Astrocyte (in vitro differentiated cells and primary cell): Measurements from ENCODE around the gene PELI2. TPM values are rescaled to one million over a fixed set of nuclear protein-coding genes. Genes with fewer than 3 reads are reported as not detected.

ENCODE experiments used
- DNase-seq: peaks from one replicate; pipeline ENCODE4 v3.0.0-alpha.2; 2010; ENCODE audit warnings: low read depth
- FAIRE-seq: peaks from 2 replicates; lab custom pipeline; 2011; peaks lifted over from hg19 to GRCh38; lab: Jason Lieb, UNC
- H2AFZ ChIP-seq: 2 replicates; pipeline ENCODE4 v1.6.0; 2012; ENCODE audit warnings: low read depth, low read length, inconsistent platforms
- H3K27ac ChIP-seq: 2 replicates; pipeline ENCODE4 v1.5.1; 2011; ENCODE audit warnings: low read depth, low read length, inconsistent platforms
- H3K27me3 ChIP-seq: 2 replicates; pipeline ENCODE4 v1.6.0; 2011; ENCODE audit warnings: low read length, inconsistent platforms; ENCODE audit not compliant: insufficient read depth
- H3K36me3 ChIP-seq: 2 replicates; pipeline ENCODE4 v1.5.1; 2011; ENCODE audit warnings: low read length, inconsistent platforms; ENCODE audit not compliant: insufficient read depth
- H3K4me1 ChIP-seq: 2 replicates; pipeline ENCODE4 v1.5.1; 2011; ENCODE audit warnings: low read length, inconsistent platforms; ENCODE audit not compliant: insufficient read depth
- H3K4me2 ChIP-seq: 2 replicates; pipeline ENCODE4 v1.6.0; 2012; ENCODE audit warnings: low read length, inconsistent platforms
- H3K4me3 ChIP-seq: 2 replicates; pipeline ENCODE4 v1.5.1; 2011; ENCODE audit warnings: low read depth, mild to moderate bottlenecking, low read length, inconsistent platforms; ENCODE audit not compliant: insufficient read depth
- H3K79me2 ChIP-seq: 2 replicates; pipeline ENCODE4 v1.6.0; 2012; ENCODE audit warnings: mild to moderate bottlenecking, low read length, inconsistent platforms; ENCODE audit not compliant: insufficient read depth
- H3K9ac ChIP-seq: 2 replicates; pipeline ENCODE4 v1.6.0; 2012; ENCODE audit warnings: mild to moderate bottlenecking, low read length, inconsistent platforms
- H3K9me3 ChIP-seq: 2 replicates; pipeline ENCODE4 v1.5.1; 2012; ENCODE audit warnings: low read depth, mild to moderate bottlenecking, low read length, inconsistent platforms; ENCODE audit not compliant: insufficient read depth
- H4K20me1 ChIP-seq: 2 replicates; pipeline ENCODE4 v1.6.0; 2012; ENCODE audit warnings: low read length, inconsistent platforms; ENCODE audit not compliant: insufficient read depth
- H3K27ac Mint-ChIP-seq: one replicate; pipeline ENCODE4 v1.8.0; 2021; ENCODE audit warnings: mild to moderate bottlenecking, mixed read lengths; ENCODE audit not compliant: unreplicated experiment
- H3K27me3 Mint-ChIP-seq: one replicate; pipeline ENCODE4 v1.8.0; 2021; ENCODE audit warnings: low read depth, mixed read lengths; ENCODE audit not compliant: unreplicated experiment
- H3K36me3 Mint-ChIP-seq: one replicate; pipeline ENCODE4 v1.8.0; 2021; ENCODE audit warnings: low read depth, mixed read lengths; ENCODE audit not compliant: unreplicated experiment
- H3K4me1 Mint-ChIP-seq: one replicate; pipeline ENCODE4 v1.8.0; 2021; ENCODE audit warnings: low read depth, mixed read lengths; ENCODE audit not compliant: unreplicated experiment
- H3K4me3 Mint-ChIP-seq: one replicate; pipeline ENCODE4 v1.8.0; 2021; ENCODE audit warnings: mild to moderate bottlenecking, moderate library complexity, mixed read lengths; ENCODE audit not compliant: unreplicated experiment
- H3K9me3 Mint-ChIP-seq: one replicate; pipeline ENCODE4 v1.8.0; 2021; ENCODE audit warnings: mild to moderate bottlenecking, mixed read lengths; ENCODE audit not compliant: unreplicated experiment
- CTCF ChIP-seq: IDR thresholded peaks from 2 replicates; pipeline ENCODE4 v1.5.1; 2011; ENCODE audit warnings: low read depth, mild to moderate bottlenecking, inconsistent platforms, low read length, moderate library complexity; ENCODE audit not compliant: insufficient read depth
- EZH2 ChIP-seq: IDR thresholded peaks from 2 replicates; pipeline ENCODE4 v1.6.1; 2012; ENCODE audit warnings: mild to moderate bottlenecking, low read length, inconsistent platforms; ENCODE audit not compliant: insufficient read depth
- total RNA-seq: library from RNA; stranded (reverse); gene quantifications from 2 replicates; pipeline ENCODE4 v1.2.1, GENCODE V29; 2021

PELI2 gene
- total RNA-seq, 1 donor from 2014 or later, result 5.3 TPM

DNA sequence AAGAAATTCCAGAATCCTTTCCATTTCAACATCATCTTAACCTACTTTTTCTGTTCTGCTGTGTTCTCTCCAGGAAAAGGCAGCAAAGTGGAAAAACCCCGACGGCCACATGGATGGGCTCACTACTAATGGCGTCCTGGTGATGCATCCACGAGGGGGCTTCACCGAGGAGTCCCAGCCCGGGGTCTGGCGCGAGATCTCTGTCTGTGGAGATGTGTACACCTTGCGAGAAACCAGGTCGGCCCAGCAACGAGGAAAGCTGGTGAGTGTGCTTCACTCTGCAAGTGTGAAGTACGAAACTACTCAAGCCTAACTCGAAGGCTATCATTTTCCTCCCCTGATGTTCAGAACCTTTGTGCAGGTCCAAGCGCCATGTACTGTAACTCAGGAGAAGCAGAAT, 172.0 kb downstream of the PELI2 start:
- H3K27me3 Mint-ChIP-seq, result peaks cover 5% of the 10 kb centered on the region
- peaks cover 4% of the 10 kb centered on the region for H3K36me3 Mint-ChIP-seq
- FAIRE-seq, result no peak
- Histone ChIP-seq H3K79me2 (no peaks in the 10 kb centered on the region), H3K9me3 (no peaks in the 10 kb centered on the region), H3K27ac (no peak overlapping the region), H4K20me1 (no peaks in the 10 kb centered on the region), H3K4me1 (no peaks in the 10 kb centered on the region), H3K9ac (no peak overlapping the region), H3K4me2 (no peak overlapping the region), H3K4me3 (no peak overlapping the region), H2AFZ (no peak overlapping the region), H3K36me3 (no peaks in the 10 kb centered on the region), H3K27me3 (no peaks in the 10 kb centered on the region)
- no peak overlapping the region for H3K4me3 Mint-ChIP-seq
- no peaks in the 10 kb centered on the region for H3K9me3 Mint-ChIP-seq
- DNase-seq, result no peak
- H3K27ac Mint-ChIP-seq, result no peak overlapping the region
- no peak for TF ChIP-seq CTCF
- H3K4me1 Mint-ChIP-seq, result peaks cover 6% of the 10 kb centered on the region

DNA sequence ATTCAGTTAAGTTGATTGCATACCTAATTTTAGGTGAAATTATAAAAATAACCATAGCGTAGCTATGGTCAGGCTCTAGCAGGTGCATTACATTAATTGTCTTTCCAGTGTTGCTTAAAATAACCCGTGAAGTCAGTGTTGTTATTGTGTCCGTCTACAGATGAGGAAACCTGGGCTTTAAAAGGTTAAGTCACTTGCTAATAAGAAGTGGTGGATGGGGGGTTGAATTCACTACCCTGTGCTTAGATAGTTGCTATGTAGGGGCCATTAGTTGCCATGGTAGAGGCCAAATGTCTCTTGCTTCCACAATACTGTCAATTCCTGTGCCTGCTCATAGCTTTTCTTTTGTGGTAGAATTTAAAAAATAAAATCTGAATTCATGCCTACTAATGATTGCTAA, 174.8 kb downstream of the PELI2 start:
- Histone ChIP-seq H3K9me3 (no peaks in the 10 kb centered on the region), H4K20me1 (no peaks in the 10 kb centered on the region), H2AFZ (no peak overlapping the region), H3K4me2 (no peak overlapping the region), H3K4me3 (no peak overlapping the region), H3K27me3 (no peaks in the 10 kb centered on the region), H3K79me2 (no peaks in the 10 kb centered on the region), H3K9ac (no peak overlapping the region), H3K36me3 (no peaks in the 10 kb centered on the region), H3K27ac (no peak overlapping the region), H3K4me1 (no peaks in the 10 kb centered on the region)
- H3K27ac Mint-ChIP-seq, result peak overlapping the region; percentile 62
- peaks cover 9% of the 10 kb centered on the region for H3K36me3 Mint-ChIP-seq
- H3K9me3 Mint-ChIP-seq, result peaks cover 1% of the 10 kb centered on the region
- TF ChIP-seq EZH2, result no peak
- no peak for TF ChIP-seq CTCF
- peaks cover 5% of the 10 kb centered on the region for H3K27me3 Mint-ChIP-seq
- no peak overlapping the region for H3K4me3 Mint-ChIP-seq
- H3K4me1 Mint-ChIP-seq, result peaks cover 6% of the 10 kb centered on the region
- no peak for FAIRE-seq
- DNase-seq, result no peak

DNA sequence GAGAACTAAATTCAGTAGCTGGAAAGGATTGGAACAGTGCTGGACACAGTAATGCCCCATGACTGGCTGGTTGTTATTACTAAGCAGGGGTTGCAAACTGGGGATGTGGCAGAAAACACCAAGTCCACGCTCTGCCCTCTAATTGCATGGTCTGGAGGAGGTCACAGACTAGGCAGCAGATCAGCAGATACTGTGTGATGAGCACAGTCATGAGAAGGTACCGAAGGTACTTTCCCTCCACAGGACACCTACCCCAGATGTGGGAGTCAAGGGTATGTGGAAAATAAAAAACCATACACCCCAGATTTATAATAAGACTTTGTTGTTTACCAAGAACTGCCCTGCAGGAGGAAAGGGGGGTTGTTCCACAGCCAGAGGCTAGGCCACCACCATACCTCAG, 175.3 kb downstream of the PELI2 start:
- Mint-ChIP-seq H3K27ac (no peak overlapping the region), H3K4me1 (peaks cover 6% of the 10 kb centered on the region), H3K27me3 (peaks cover 5% of the 10 kb centered on the region), H3K36me3 (peaks cover 9% of the 10 kb centered on the region), H3K9me3 (peaks cover 1% of the 10 kb centered on the region), H3K4me3 (no peak overlapping the region)
- no peaks in the 10 kb centered on the region for H3K36me3 ChIP-seq
- H3K4me3 ChIP-seq, result no peak overlapping the region
- no peaks in the 10 kb centered on the region for H3K79me2 ChIP-seq
- no peaks in the 10 kb centered on the region for H3K4me1 ChIP-seq
- H3K27me3 ChIP-seq, result no peaks in the 10 kb centered on the region
- H4K20me1 ChIP-seq, result no peaks in the 10 kb centered on the region
- no peak overlapping the region for H2AFZ ChIP-seq
- no peak for FAIRE-seq
- H3K9me3 ChIP-seq, result no peaks in the 10 kb centered on the region
- no peak for DNase-seq
- no peak overlapping the region for H3K9ac ChIP-seq
- no peak for TF ChIP-seq CTCF
- no peak for TF ChIP-seq EZH2
- no peak overlapping the region for H3K27ac ChIP-seq
- H3K4me2 ChIP-seq, result no peak overlapping the region
